ENCODE results near the gene BET1. TPM values are rescaled to one million over a fixed set of nuclear protein-coding genes. Genes with fewer than 3 reads are reported as not detected.

Gene BET1
- total RNA-seq, 1 donor from 2014 or later: 30.6 TPM

DNA sequence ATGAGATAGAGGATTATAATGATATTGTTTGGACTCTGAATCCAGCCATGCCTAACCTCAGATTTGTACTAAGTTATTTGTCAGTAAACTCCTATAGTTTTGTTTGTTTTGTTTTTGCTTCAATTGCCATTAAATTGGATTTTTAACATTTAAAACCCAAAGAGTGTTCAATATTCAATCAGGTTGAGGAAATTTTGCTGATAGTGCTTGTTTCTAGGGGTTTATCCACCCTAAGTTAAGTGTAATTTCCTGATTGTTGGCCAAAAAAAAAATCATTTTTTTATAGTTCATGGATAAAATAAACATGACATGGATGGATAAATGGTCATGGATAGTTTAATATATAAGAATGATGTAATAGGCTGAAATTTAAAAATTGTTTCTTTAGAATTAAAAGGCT lies 11.4 kb upstream of the BET1 start:
- DNase-seq (ENCODE audit: extremely low read depth, low read depth, low spot score): no peak

DNA sequence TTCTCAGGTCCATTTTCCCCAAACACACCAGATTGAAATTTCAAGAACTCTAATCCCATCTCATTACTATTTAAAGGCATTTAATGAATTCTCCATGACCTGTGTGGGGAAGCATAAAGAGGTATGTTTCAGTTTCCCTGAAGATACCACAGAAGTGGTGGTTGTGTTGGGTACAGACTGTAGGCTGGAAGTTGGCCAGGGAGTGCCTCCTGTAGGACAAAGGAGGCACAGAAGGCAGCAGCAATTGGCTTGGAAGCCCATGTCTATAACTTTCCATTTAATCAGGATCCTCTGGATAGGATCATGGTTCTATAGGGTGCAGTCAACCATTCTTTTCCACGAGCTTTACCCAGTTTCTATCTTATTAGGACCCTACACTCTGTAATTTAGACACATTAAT lies 8.6 kb upstream of the BET1 start:
- no peak for DNase-seq (ENCODE audit: extremely low read depth, low read depth, low spot score)

- no peak for DNase-seq (ENCODE audit: extremely low read depth, low read depth, low spot score)
Observed at GRCh38 chr7:94011714-94012353, 7.7 kb upstream of the BET1 start.

DNA sequence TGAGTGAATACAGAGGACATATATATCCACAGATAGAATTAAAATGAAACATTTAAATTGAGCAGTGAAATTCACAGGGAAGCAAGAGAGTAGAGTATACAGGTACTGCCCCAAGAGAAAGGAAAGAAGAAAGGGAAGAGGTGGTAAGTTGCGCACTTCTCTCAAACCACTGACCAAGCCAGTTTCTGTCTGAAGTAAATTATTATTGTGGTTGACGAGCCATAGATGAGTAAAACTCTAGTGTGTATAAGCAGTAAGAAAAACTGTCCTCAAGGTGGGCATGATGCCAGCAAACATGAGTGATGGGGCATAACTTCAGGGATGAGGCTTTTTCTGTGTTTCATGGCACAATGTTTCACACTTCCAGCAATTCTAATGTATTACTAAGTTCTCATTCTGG lies 4.4 kb upstream of the BET1 start:
- DNase-seq (ENCODE audit: extremely low read depth, low read depth, low spot score): no peak

DNA sequence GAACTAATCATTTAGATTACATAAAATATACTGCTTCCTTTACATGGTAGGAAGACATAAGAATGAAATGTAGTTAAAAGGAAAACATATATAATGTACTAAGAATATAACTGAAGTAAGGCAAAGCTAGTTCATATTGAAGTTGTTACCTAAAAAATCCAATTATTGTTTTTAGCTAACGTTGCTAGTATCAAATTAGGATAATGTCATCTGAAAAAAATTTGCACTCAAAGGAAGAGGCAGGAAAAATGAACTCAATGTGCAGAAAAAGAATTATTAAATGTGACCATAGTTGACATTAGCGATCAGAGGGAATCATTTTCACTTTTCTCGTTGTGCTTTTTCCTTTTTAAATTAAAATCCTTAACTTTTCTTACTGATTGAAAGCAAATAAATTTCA lies 1.6 kb upstream of the BET1 start:
- no peak for DNase-seq (ENCODE audit: extremely low read depth, low read depth, low spot score)

GRCh38 chr7:94003446-94004023 lies 620 bp downstream of the BET1 start:
- DNase-seq (ENCODE audit: extremely low read depth, low read depth, low spot score): no peak

- DNase-seq (ENCODE audit: extremely low read depth, low read depth, low spot score): no peak
Observed at GRCh38 chr7:94001396-94001795, 2.8 kb downstream of the BET1 start.

GRCh38 chr7:93997868-93998267 lies 6.3 kb downstream of the BET1 start:
- DNase-seq (ENCODE audit: extremely low read depth, low read depth, low spot score): no peak

DNA sequence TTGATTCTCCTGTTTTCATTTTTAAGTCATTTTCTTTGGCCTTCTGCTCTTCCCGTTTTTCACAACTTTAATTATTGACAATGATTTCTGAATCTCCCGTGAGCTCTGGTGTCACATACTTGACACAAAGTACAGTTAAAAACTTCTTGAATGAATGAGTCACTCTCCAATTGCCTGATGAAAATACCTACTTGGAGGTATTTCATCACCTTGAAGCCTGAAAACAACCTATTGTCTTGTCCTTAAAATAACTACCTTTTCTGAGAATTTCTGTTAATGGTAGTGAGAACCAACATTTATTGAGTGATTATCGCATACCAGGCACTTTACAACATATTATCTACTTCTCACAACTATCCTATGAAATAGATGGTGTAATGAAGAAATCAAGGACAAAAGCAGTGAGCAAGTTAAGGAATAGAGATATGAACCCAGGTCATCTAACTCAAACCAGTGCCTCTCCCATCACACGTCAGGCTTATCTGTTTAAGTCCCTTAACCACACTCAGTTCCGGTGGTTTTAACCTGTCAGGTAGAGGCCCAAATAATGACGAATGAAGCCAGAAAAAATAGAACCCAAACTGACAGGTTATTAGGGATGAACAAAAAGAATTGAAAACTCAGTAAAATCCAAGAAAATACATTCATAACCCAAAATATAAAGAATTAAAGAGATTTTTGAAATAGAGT lies 11.6 kb downstream of the BET1 start:
- no peak for DNase-seq (ENCODE audit: extremely low read depth, low read depth, low spot score)

GRCh38 chr7:93987297-93987696 lies 16.9 kb downstream of the BET1 start:
- no peak for DNase-seq (ENCODE audit: extremely low read depth, low read depth, low spot score)

DNA sequence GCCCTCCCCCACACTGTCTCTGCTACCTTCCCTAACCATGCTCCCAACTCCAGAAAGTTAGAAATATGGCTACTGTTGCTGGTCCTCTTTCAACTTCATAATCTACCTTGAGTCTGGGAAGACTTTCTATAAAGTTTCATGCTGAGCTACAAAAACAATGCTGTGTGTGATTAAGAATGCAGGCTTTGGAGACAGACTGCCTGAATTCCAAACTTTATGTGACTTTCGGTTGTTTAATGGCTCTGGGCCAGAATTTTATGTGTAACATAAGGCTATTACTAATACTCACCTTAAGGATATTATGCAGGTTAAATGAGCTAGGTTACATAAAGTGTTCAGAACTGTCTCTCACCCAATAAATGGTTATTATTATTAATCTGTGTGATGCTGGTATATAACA lies 19.1 kb downstream of the BET1 start:
- DNase-seq (ENCODE audit: extremely low read depth, low read depth, low spot score): no peak

DNA sequence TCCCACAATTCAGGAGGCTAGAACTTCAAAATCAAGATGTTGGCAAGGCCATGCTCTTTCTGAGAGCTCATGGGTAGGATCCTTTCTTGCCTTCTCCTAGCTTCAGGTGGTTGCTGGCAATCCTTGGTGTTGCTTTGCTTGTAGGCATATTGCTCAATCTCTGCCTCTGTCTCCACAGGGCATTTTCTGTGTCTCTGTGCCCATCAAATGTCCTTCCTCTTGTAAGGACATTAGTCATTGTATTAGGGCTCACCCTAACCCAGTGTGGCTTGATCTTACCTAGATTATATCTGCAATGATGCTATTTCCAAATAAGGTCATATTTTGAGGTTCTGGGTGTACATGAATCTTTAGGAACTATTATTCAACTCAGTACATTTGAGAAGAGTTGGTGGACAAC lies 20.1 kb downstream of the BET1 start:
- DNase-seq (ENCODE audit: extremely low read depth, low read depth, low spot score): no peak

- DNase-seq (ENCODE audit: extremely low read depth, low read depth, low spot score): no peak
Observed at GRCh38 chr7:93981480-93981874, 22.7 kb downstream of the BET1 start.

DNA sequence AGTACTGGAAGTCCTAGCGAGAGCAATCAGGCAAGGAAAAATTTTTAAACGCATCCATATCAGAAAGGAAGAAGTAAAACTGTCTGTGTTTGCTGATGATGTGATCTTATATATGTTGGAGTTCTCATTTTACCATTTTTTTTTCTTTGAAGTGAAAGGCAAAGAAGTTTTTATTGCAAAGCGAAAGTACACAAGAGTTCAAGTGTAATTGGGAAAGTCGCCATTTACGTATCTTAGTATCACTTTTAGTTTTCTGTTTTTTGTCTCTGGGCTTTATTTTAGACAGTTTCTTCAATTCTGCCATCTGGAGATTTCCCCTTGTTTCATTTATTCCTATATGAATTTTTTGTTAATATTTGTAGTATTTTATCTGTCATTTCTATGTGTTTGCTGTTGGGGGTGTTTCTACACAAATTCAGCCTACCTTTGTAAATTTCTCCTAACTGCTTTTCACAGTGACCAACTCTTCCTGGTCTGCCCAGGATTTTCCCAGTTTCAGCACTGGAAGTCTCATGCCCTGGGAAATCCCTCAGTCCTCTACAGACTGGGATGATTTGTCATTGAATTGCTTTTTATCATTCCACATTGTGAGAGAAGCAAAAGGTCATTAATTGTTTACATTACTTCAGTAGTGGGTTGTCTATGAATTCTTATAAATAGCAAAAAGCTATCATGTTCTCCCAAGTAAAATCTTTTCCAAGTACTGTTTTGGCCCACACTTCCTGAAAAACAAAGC lies 23.2 kb downstream of the BET1 start:
- DNase-seq (ENCODE audit: extremely low read depth, low read depth, low spot score): no peak

- DNase-seq (ENCODE audit: extremely low read depth, low read depth, low spot score): no peak
Observed at GRCh38 chr7:93977211-93977950, 26.8 kb downstream of the BET1 start.

DNA sequence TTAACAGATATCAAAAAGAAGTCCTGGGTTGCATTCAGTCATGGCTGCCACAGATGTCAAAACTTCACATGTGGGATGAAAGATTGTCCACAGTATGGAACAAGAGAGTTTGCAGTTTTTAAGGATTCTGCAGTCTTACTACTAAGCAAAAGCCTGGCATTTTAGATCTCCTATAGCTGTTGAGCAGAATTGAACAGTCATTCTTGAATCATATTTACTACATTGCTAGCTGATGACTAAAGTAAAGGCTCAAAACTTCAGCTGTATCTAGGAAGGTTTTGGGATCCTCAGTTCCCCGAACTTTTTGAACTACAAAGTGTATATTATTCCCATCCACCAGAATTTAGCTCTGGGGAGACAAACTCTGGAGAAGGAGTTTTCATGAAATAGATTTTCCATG lies 31.0 kb downstream of the BET1 start:
- no peak for DNase-seq (ENCODE audit: extremely low read depth, low read depth, low spot score)

DNA sequence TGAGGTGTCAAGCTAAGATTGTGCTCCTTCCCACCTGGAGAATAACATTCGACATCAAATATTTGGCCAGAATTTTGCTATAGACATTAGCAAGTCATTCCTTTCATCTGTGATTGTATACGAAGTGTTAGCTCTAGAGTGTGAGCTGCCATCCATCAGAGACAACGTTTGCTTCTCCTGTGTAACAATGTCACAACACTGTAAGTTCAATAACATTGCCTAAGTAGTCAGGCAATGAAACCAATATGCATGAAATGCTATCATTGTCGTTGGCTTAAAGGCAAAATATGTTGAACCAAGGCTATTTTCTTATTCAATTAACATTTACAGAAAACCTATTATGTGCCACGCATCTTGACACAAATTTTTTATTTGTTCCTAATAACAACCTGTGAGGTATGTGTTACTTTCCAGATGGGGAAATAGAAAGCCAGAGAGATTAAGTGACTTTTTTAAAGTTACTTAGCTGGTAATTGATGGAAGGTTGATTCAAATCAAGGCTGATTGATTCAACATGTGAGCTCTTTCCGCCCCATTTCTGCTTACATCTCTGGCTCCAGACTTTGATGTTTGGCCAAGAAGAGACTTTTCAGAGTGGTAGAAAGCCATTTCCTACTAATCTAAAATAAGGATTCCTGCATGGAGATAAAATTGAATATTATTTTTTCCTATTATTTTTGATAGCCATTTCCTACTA lies 32.0 kb downstream of the BET1 start:
- no peak for DNase-seq (ENCODE audit: extremely low read depth, low read depth, low spot score)

DNA sequence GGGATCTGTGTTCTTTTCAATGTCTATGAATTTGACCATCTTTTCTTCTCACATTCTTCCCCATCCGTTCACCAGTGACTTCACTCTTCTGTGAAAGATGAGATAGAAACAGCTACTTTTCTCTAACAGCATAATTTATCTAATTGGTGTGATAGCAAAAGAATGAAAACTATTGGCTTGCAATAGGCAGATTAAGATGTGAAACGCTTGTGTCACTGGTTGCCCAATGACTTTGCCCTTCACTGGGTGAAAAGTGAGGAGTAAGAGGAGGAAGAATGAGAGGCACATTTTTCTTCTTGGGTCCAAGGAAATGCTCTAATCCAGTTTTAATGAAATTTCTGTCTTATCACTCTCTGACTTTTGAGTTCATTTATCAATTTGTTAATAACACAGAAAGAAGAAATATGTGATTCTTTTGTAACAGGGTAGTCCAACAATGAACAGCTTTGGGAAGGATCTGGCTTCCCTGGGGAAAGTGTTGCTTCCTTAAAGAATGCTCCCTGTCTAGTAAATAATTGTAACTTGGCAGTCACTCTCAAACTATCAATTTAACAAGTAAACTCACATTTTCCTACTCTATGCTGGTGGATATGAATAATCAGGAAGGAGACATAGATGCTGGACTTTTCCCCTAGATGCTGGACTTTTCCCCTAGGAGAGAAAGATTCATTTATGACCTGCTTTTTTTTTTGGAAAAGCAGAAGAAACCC lies 35.1 kb downstream of the BET1 start:
- DNase-seq (ENCODE audit: extremely low read depth, low read depth, low spot score): no peak

DNA sequence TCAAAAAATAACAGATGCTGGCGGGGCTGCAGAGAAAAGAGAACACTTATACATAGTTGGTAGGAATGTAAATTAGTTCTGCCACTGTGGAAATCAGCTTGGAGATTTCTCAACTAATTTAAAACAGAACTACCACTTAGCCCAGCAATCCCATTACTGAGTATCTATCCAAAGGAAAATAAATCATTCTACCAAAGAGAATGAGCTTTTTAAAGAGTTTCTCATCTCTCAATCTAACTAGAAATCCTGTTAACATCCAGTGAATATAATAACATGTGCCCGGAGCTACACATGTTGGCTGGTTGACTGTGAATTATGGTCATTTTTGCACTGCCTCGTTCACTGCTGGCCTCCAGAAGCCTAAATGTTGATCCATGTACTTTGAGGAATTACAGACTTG lies 39.3 kb downstream of the BET1 start:
- DNase-seq (ENCODE audit: extremely low read depth, low read depth, low spot score): no peak

DNA sequence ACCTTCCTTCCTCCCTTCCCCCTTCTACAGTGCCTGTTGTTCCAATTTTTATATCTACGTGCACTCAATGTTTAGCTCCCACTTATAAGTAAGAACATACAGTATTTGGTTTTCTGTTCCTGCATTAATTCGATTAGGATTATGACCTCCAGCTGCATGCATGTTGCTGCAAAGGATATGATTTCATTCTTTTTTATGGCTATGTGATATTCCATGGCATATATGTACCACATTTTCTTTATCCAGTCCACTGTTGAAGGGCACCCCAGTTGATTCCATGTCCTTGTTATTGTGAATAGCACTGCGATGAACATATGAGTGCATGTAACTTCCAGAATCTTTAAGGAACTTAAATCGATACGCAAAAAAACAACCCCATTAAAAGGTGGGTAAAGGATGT lies 39.9 kb downstream of the BET1 start:
- DNase-seq (ENCODE audit: extremely low read depth, low read depth, low spot score): no peak
